DOHH2 (cell line): ENCODE results near the gene SLX4.
"Not testable (repeated sequence)": the region's sequence is repeated elsewhere in the genome, so short reads cannot be mapped to it uniquely, and the experiment has no call there.

Experiments
- CTCF ChIP-seq: fragments of 200-600 bp; sonication (generic); IDR thresholded peaks from one replicate; pipeline ENCODE4 v1.5.1; 2014; ENCODE audit warnings: antibody characterized with exemption, mild to moderate bottlenecking, low read depth, low read length; ENCODE audit not compliant: poor library complexity, severe bottlenecking
- EZH2phosphoT487 ChIP-seq: fragments of 200-600 bp; sonication (generic); IDR thresholded peaks from 2 replicates; pipeline ENCODE4 v1.6.1; 2017; ENCODE audit warnings: borderline replicate concordance, mild to moderate bottlenecking, antibody characterized with exemption, low read length, moderate library complexity, mixed read lengths

GRCh38 chr16:3608976-3609375 lies 2.4 kb downstream of the SLX4 start:
- not testable (repeated sequence) for TF ChIP-seq CTCF, EZH2phosphoT487
